ENCODE results near the gene CYSLTR2. TPM values are rescaled to one million over a fixed set of nuclear protein-coding genes. Genes with fewer than 3 reads are reported as not detected.

CYSLTR2 gene, protein sequence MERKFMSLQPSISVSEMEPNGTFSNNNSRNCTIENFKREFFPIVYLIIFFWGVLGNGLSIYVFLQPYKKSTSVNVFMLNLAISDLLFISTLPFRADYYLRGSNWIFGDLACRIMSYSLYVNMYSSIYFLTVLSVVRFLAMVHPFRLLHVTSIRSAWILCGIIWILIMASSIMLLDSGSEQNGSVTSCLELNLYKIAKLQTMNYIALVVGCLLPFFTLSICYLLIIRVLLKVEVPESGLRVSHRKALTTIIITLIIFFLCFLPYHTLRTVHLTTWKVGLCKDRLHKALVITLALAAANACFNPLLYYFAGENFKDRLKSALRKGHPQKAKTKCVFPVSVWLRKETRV
- total RNA-seq (2014; rRNA removed) = not detected in 2 replicates
- not detected for Bru-seq, nascent RNA
- BruChase-seq, experiment 1, labeled RNA remaining after a 6-hour chase = not detected
- BruChase-seq, experiment 2, labeled RNA remaining after a 2-hour chase = percentile 1 among the genes with signal in this experiment
- long read RNA-seq = 0 reads

DNA sequence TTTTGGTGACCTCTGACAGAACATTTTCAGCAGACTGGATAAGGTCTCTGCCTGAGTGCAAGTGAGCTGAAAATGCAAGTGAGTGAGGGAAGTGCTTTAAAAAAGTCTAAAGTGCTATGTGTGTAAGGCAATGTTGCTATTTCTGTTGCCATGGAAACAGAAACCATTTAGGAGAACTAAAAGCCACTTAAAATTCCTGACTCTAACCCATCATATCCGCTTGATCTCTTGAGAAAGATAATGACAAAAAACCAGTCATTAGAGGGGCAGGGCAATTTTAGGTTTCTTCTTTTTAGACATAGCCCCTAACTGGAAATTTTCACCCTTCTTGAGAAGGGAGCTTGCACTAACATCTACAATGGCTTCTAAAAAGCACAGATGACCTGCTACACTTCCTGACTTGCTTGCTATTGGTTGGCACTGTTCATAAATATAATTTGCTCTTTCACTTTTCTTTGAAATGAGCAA lies at the start of gene CYSLTR2:
Gene CYSLTR2 (plus strand): TSS at position 458 of the 468 bp plus-strand sequence. CDS start 52,889 bp downstream, outside the sequence.
- TF ChIP-seq EZH2phosphoT487 (IDR thresholded peaks at IDR 0.05; ENCODE audit: borderline replicate concordance, low read length) (no peak), EZH2 (IDR thresholded peaks at IDR 0.05; ENCODE audit: low read length, unreplicated experiment) (no peak)
- TF ChIP-seq, protein P1, sequence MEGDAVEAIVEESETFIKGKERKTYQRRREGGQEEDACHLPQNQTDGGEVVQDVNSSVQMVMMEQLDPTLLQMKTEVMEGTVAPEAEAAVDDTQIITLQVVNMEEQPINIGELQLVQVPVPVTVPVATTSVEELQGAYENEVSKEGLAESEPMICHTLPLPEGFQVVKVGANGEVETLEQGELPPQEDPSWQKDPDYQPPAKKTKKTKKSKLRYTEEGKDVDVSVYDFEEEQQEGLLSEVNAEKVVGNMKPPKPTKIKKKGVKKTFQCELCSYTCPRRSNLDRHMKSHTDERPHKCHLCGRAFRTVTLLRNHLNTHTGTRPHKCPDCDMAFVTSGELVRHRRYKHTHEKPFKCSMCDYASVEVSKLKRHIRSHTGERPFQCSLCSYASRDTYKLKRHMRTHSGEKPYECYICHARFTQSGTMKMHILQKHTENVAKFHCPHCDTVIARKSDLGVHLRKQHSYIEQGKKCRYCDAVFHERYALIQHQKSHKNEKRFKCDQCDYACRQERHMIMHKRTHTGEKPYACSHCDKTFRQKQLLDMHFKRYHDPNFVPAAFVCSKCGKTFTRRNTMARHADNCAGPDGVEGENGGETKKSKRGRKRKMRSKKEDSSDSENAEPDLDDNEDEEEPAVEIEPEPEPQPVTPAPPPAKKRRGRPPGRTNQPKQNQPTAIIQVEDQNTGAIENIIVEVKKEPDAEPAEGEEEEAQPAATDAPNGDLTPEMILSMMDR (conservative IDR thresholded peaks at IDR 0.05; ENCODE audit: low read depth, low read length) = no peak
- peaks cover 17% of the 10 kb centered on the region for H3K4me1 ChIP-seq (ENCODE audit: insufficient read depth, low read length)
- no peak within 1 kb of the TSS for H3K4me2 ChIP-seq (ENCODE audit: low read length)
- no peak within 1 kb of the TSS for H2AFZ ChIP-seq (ENCODE audit: low read length)
- no peaks in the 10 kb centered on the region for H3F3A ChIP-seq (ENCODE audit: low read length, unreplicated experiment)
- no peak for DNase-seq
- no peak within 1 kb of the TSS for H3K9ac ChIP-seq (ENCODE audit: low read length)
- no peaks in the 10 kb centered on the region for H3K9me2 ChIP-seq (replicated peaks; ENCODE audit: low read length)
- H4K20me1 ChIP-seq (ENCODE audit: low read length) = no peaks in the 10 kb centered on the region
- intact Hi-C loops (cut with micrococcal nuclease) = loop anchor here (2.0 kb wide), 1 partner anchor 115 kb away; no protein-coding TSS in a partner anchor
- ChIA-PET CTCF (no interaction called here), POLR2A (ENCODE audit: unreplicated experiment) (no interaction called here)
- no peaks in the 10 kb centered on the region for H3K27me3 ChIP-seq (ENCODE audit: low read length)
- no peaks in the 10 kb centered on the region for H3K9me3 ChIP-seq (ENCODE audit: low read length)
- H3K4me3 ChIP-seq (ENCODE audit: low read length) = no peak within 1 kb of the TSS
- ATAC-seq = no peak
- BruUV-seq (replicated peaks) = no TSS peak
- no peaks in the 10 kb centered on the region for H3K79me2 ChIP-seq (ENCODE audit: low read length)
- H3K36me3 ChIP-seq (ENCODE audit: low read depth, low read length) = no peaks in the 10 kb centered on the region
- H3K27ac ChIP-seq (ENCODE audit: low read length) = no peak within 1 kb of the TSS

DNA sequence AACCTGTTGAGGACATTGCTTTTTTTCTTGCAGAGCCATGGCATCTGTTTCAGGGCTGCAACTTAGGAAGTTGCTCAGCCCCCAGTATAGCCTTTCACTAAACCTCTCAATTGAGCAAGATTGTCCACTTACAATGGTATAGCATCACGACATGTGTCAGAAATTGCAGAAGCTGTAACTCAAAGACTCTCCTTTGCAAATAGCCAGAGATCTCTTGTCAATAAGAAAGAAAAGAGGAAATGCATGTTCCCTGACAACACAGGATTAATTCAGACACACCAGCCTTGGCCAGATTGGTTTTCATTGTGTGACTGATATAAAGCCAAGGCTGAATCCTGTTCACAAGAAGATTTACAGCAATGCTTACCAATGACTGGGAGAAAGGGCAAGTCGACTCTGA lies 38.7 kb upstream of the CYSLTR2 start:
- no peaks in the 10 kb centered on the region for H3K36me3 ChIP-seq (ENCODE audit: low read depth, low read length)
- intact Hi-C loops (cut with micrococcal nuclease) = no loop called here
- no peak for ATAC-seq
- H2AFZ ChIP-seq (ENCODE audit: low read length) = no peak overlapping the region
- CTCF ChIA-PET = no interaction called here
- POLR2A ChIA-PET (ENCODE audit: unreplicated experiment) = no interaction called here
- no peaks in the 10 kb centered on the region for H3F3A ChIP-seq (ENCODE audit: low read length, unreplicated experiment)
- H3K9me3 ChIP-seq (ENCODE audit: low read length) = no peaks in the 10 kb centered on the region
- BruUV-seq (replicated peaks) = no TSS peak
- no peak overlapping the region for H3K4me3 ChIP-seq (ENCODE audit: low read length)
- no peak for DNase-seq
- H3K4me2 ChIP-seq (ENCODE audit: low read length) = no peak overlapping the region
- H3K9ac ChIP-seq (ENCODE audit: low read length) = no peak overlapping the region
- H3K27ac ChIP-seq (ENCODE audit: low read length) = no peak overlapping the region
- TF ChIP-seq EZH2phosphoT487 (IDR thresholded peaks at IDR 0.05; ENCODE audit: borderline replicate concordance, low read length) = no peak
- no peak for TF ChIP-seq EZH2 (IDR thresholded peaks at IDR 0.05; ENCODE audit: low read length, unreplicated experiment)
- TF ChIP-seq, protein P1 (conservative IDR thresholded peaks at IDR 0.05; ENCODE audit: low read depth, low read length) = no peak
- no peaks in the 10 kb centered on the region for H3K9me2 ChIP-seq (replicated peaks; ENCODE audit: low read length)
- H4K20me1 ChIP-seq (ENCODE audit: low read length) = no peaks in the 10 kb centered on the region
- H3K79me2 ChIP-seq (ENCODE audit: low read length) = no peaks in the 10 kb centered on the region
- no peaks in the 10 kb centered on the region for H3K4me1 ChIP-seq (ENCODE audit: insufficient read depth, low read length)
- no peaks in the 10 kb centered on the region for H3K27me3 ChIP-seq (ENCODE audit: low read length)

DNA sequence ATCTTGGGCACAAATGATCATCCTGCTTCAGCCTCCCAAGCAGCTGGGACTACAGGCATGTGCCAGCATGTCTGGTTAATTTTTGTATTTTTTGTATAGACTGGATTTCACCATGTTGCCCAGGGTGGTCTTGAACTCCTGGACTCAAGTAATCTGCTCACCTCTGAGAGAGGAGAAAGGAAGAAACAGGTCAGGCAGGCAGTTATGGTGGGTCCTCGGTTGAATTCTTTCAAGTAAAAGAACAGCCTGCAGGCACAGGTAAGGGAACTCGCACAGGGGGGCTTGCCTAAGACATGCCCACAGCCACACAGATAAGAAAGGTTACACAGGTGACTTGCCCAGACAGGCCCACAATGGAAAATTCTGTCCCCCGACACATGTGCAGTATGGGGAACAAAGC lies 34.8 kb upstream of the CYSLTR2 start:
- intact Hi-C loops (cut with micrococcal nuclease) = no loop called here
- Histone ChIP-seq H3K9me3 (ENCODE audit: low read length) (no peaks in the 10 kb centered on the region), H3K4me2 (ENCODE audit: low read length) (no peak overlapping the region), H3F3A (ENCODE audit: low read length, unreplicated experiment) (no peaks in the 10 kb centered on the region), H3K36me3 (ENCODE audit: low read depth, low read length) (no peaks in the 10 kb centered on the region), H3K27ac (ENCODE audit: low read length) (no peak overlapping the region), H3K9ac (ENCODE audit: low read length) (no peak overlapping the region), H4K20me1 (ENCODE audit: low read length) (no peaks in the 10 kb centered on the region), H3K4me3 (ENCODE audit: low read length) (no peak overlapping the region), H3K27me3 (ENCODE audit: low read length) (no peaks in the 10 kb centered on the region), H3K79me2 (ENCODE audit: low read length) (no peaks in the 10 kb centered on the region), H3K4me1 (ENCODE audit: insufficient read depth, low read length) (no peaks in the 10 kb centered on the region), H3K9me2 (replicated peaks; ENCODE audit: low read length) (no peaks in the 10 kb centered on the region), H2AFZ (ENCODE audit: low read length) (no peak overlapping the region)
- ChIA-PET POLR2A (ENCODE audit: unreplicated experiment) (no interaction called here), CTCF (no interaction called here)
- DNase-seq (no peak), ATAC-seq (no peak)
- TF ChIP-seq EZH2phosphoT487 (IDR thresholded peaks at IDR 0.05; ENCODE audit: borderline replicate concordance, low read length) (no peak), EZH2 (IDR thresholded peaks at IDR 0.05; ENCODE audit: low read length, unreplicated experiment) (no peak)
- TF ChIP-seq, protein P1 (conservative IDR thresholded peaks at IDR 0.05; ENCODE audit: low read depth, low read length) = no peak
- BruUV-seq (replicated peaks) = no TSS peak

Measured in PC-3 (cell line).